Measurements from ENCODE around the gene KLF16. TPM values are rescaled to one million over a fixed set of nuclear protein-coding genes. Genes with fewer than 3 reads are reported as not detected.
A peak's percentile ranks its signal among the peaks of the same experiment; 100 is the strongest.

KLF16 gene
- total RNA-seq, 1 donor from 2014 or later = 52.4 TPM

GRCh38 chr19:1859331-1859781 lies 4.0 kb downstream of the KLF16 start:
- H3K79me2 ChIP-seq (ENCODE audit: insufficient read depth, low read length) = peaks cover 83% of the 10 kb centered on the region
- no peak overlapping the region for H3K4me3 ChIP-seq (ENCODE audit: insufficient read depth, low read depth, low read length)
- no peak for TF ChIP-seq EZH2 (IDR thresholded peaks at IDR 0.05; ENCODE audit: insufficient read depth, low read length)
- TF ChIP-seq CTCF (IDR thresholded peaks at IDR 0.05; ENCODE audit: insufficient read depth, low read depth, low read length) = no peak
- H3K4me1 Mint-ChIP-seq (ENCODE audit: low read depth, unreplicated experiment) = peaks cover 12% of the 10 kb centered on the region
- peak overlapping the region; percentile 73 for H3K4me3 Mint-ChIP-seq (ENCODE audit: unreplicated experiment)
- H3K4me1 ChIP-seq (ENCODE audit: insufficient read depth, low read length) = peaks cover 54% of the 10 kb centered on the region
- no peaks in the 10 kb centered on the region for H3K9me3 ChIP-seq (ENCODE audit: insufficient read depth, low read depth, low read length)
- peak overlapping the region; percentile 85 for H3K9ac ChIP-seq (ENCODE audit: low read length)
- H3K36me3 Mint-ChIP-seq (ENCODE audit: low read depth, unreplicated experiment) = no peaks in the 10 kb centered on the region
- H4K20me1 ChIP-seq (ENCODE audit: insufficient read depth, low read length) = peaks cover 73% of the 10 kb centered on the region
- no peaks in the 10 kb centered on the region for H3K27me3 ChIP-seq (ENCODE audit: insufficient read depth, low read length)
- FAIRE-seq (no peak), DNase-seq (ENCODE audit: low read depth) (no peak)
- no peak overlapping the region for H3K27ac ChIP-seq (ENCODE audit: low read depth, low read length)
- no peak overlapping the region for H2AFZ ChIP-seq (ENCODE audit: low read depth, low read length)
- H3K27me3 Mint-ChIP-seq (ENCODE audit: low read depth, unreplicated experiment) = no peaks in the 10 kb centered on the region
- H3K27ac Mint-ChIP-seq (ENCODE audit: unreplicated experiment) = peak overlapping the region; percentile 78
- no peaks in the 10 kb centered on the region for H3K36me3 ChIP-seq (ENCODE audit: insufficient read depth, low read length)
- H3K4me2 ChIP-seq (ENCODE audit: low read length) = peak overlapping the region; percentile 98
- no peaks in the 10 kb centered on the region for H3K9me3 Mint-ChIP-seq (ENCODE audit: unreplicated experiment)

- Mint-ChIP-seq H3K27ac (ENCODE audit: unreplicated experiment) (peak overlapping the region; percentile 7), H3K27me3 (ENCODE audit: low read depth, unreplicated experiment) (no peaks in the 10 kb centered on the region), H3K36me3 (ENCODE audit: low read depth, unreplicated experiment) (no peaks in the 10 kb centered on the region), H3K9me3 (ENCODE audit: unreplicated experiment) (no peaks in the 10 kb centered on the region), H3K4me1 (ENCODE audit: low read depth, unreplicated experiment) (peaks cover 12% of the 10 kb centered on the region), H3K4me3 (ENCODE audit: unreplicated experiment) (no peak overlapping the region)
- H3K27ac ChIP-seq (ENCODE audit: low read depth, low read length) = no peak overlapping the region
- peaks cover 54% of the 10 kb centered on the region for H3K4me1 ChIP-seq (ENCODE audit: insufficient read depth, low read length)
- TF ChIP-seq CTCF (IDR thresholded peaks at IDR 0.05; ENCODE audit: insufficient read depth, low read depth, low read length) (no peak), EZH2 (IDR thresholded peaks at IDR 0.05; ENCODE audit: insufficient read depth, low read length) (no peak)
- no peak overlapping the region for H3K4me2 ChIP-seq (ENCODE audit: low read length)
- no peak for DNase-seq (ENCODE audit: low read depth)
- no peaks in the 10 kb centered on the region for H3K27me3 ChIP-seq (ENCODE audit: insufficient read depth, low read length)
- no peaks in the 10 kb centered on the region for H3K9me3 ChIP-seq (ENCODE audit: insufficient read depth, low read depth, low read length)
- H3K4me3 ChIP-seq (ENCODE audit: insufficient read depth, low read depth, low read length) = no peak overlapping the region
- peaks cover 81% of the 10 kb centered on the region for H4K20me1 ChIP-seq (ENCODE audit: insufficient read depth, low read length)
- no peak overlapping the region for H2AFZ ChIP-seq (ENCODE audit: low read depth, low read length)
- no peak for FAIRE-seq
- no peaks in the 10 kb centered on the region for H3K36me3 ChIP-seq (ENCODE audit: insufficient read depth, low read length)
- H3K9ac ChIP-seq (ENCODE audit: low read length) = no peak overlapping the region
- peaks cover 90% of the 10 kb centered on the region for H3K79me2 ChIP-seq (ENCODE audit: insufficient read depth, low read length)
Measured at GRCh38 chr19:1858412-1859081, 4.8 kb downstream of the KLF16 start.
